Left renal cortex interstitium (tissue), 4 donors: ENCODE results near the gene SPATA12. TPM values are rescaled to one million over a fixed set of nuclear protein-coding genes. Genes with fewer than 3 reads are reported as not detected.

Experiments used
- DNase-seq, 4 donors: peaks; one replicate each; pipeline ENCODE4 v3.0.0-alpha.2; 2013; ENCODE audit warnings: low read depth in 4 of 4, low spot score in 2 of 4, missing footprints in 1 of 4
- polyA plus RNA-seq, 4 donors: library from polyadenylated mRNA; unstranded; fragments of 120-200 nt; gene quantifications; one replicate each; pipeline ENCODE4 v1.2.1, GENCODE V29; 2013; ENCODE audit not compliant: insufficient read length in 4 of 4

SPATA12 gene
- polyA plus RNA-seq, 4 donors = 0.06 to 0.14 (median 0.06) TPM; not detected in 1

DNA sequence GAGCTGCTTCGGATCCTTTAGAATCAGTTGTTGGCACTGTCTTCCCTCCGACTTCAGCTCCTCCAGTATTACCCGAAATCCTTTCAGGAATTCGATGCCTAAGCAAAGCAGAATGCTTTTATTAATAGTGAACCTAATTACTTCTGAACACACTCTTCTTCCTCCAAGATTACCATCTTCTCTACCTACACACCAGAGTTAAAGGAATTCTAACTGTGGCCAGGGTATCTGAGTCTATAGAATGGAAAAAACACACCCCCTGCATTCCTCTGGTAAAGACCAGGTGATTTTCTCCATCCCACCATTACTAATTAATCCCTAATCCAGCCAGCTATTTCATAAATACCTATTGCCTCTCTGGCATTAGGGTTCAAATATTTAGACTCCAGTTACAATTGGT is 49.8 kb downstream of the SPATA12 start:
- no peak for DNase-seq

DNA sequence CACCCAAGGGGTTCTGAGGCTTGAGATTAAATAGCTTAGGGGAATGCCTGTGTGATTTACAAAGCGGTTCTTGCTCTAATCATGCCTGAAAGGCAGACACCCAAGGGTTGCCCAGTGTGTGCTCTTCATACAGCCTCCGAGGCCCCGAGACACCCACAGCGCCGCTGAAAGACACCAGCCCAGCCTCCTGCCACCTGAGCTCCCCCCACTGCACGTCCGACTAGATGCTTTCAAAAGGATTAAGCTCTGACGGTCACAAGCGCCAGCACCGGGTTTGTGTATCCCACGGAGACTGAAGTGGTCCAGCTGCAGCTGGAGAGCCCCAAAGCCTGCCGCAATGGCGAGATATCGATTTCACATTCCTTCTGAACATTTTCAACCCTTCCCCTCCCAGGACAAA is 50.3 kb downstream of the SPATA12 start:
- DNase-seq = no peak

DNA sequence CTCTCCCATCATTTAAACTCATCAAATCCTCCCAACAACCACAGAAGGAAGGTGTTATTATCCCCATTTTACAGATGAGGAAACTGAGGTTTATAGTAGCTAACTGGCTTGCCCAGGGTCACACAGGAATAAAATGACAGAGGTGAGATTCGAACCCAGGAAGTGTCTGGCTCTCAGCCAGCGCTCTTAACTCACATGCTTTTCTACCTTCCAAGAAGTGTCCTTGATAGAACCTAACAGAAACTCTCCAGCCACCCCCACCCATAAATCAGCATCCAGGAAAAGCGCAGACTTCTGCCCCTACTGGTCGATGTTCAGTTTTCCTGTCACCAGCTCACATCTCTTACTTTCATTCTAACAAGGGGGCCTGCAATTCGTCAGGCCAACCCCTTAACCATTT is 51.7 kb downstream of the SPATA12 start:
- no peak for DNase-seq

DNA sequence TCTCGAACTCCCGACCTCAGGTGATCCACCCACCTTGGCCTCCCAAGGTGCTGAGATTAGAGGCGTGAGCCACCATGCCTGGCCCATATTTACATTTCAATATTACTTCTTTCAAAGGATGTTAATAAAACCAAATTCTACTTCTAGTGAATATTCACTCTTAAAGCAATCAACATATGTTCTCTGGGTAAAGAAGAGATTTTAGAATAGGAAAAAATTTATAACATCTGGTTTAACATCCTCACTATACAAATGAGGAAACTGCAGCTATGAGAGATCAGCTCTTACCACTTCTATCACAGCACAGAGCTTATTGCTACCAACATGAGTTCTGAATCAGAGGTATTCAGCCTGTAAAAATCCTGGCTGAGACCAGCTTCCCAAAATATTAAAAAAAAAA is 56.0 kb downstream of the SPATA12 start:
- no peak for DNase-seq

DNA sequence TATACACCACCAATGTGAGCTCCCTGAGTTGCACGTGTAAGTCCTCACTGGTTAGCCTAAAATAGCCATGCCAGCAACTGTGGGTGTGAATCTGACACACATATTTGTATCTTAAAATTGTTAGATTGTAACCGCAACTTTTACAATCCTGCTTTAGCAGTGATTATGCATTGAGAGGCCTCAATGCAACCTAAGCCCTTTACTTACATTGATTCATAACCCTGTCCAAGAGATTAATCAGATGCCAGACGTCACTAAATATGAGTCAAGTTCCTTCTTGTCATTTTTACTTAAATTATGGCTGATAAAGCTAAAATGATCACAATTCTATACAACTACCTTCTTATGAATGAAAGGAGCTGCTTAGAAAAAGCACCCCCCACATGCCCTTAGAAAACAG is 57.8 kb downstream of the SPATA12 start:
- DNase-seq = no peak

DNA sequence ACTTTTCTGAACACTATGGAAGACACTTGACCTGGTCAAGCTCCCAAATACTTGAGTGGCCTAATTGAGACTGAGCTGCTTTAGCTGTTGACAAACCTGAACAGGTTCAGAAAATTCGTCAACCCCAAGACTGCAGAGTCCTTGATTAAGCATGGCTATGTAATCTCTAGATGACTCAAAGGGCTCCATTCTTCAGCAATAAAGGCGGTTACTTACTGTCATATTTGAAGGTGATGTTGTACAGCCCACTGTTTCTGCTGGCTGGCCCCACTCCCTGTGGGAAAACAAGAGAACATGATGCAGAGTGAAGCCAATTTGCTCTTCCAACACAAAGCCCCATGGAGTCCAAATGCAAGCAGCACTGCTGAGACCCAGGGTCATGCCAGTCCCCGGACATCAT is 59.6 kb downstream of the SPATA12 start:
- DNase-seq = no peak

DNA sequence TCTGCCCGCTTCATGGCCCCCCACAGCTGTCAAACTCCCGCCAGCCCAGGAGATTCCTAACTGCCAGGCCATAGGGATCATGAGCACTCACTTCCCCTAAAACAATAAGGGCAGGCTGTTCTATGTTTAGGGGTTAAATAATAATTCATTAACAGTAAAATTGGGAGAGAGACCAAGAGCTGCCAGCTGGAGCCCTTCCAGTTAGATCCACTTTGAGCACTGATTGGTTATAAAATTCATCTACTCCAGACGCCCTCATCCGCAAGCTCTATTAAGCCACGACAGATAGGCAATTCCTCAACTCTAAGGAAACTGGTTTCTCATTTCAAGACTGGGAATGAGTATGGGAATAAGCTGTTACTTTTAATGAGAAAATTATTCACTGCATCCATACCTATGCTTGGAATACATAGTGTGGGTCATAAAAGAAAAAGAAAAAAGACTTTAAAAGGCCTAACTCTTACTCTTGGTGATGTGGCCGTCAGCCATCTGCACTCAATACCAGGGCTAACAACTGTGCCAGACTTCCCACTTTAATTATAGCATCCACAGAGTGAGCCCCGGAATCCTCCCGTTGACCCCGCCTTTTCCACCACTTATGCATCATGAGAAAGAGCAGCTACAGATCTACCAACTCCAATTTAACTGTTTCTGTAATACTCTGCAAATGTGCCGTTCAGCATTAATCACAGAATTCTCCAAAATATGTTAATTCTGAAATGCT is 60.1 kb downstream of the SPATA12 start:
- DNase-seq = no peak

Other genes starting within 250 kb of the SPATA12 start
- 10 to 100 TPM; 43.1 to 55.6 (median 51.3) TPM for gene IL17RD, start 104.7 kb downstream of the SPATA12 start, polyA plus RNA-seq
- gene HESX1, start 139.3 kb downstream of the SPATA12 start, polyA plus RNA-seq = 1 to 10 TPM; 3.4 to 4.7 (median 4.0) TPM
- gene APPL1, start 167.1 kb downstream of the SPATA12 start, polyA plus RNA-seq = 10 to 100 TPM; 45.1 to 49.7 (median 46.2) TPM
- gene ASB14, start 232.0 kb downstream of the SPATA12 start, polyA plus RNA-seq = 1 to 10 TPM in 2 of 4 donors, under 1 TPM in 2; 0.48 to 1.7 (median 0.84) TPM